HepG2 (cell line): ENCODE results near the gene CCDC33. TPM values are rescaled to one million over a fixed set of nuclear protein-coding genes. Genes with fewer than 3 reads are reported as not detected.

Experiments
- ATRX ChIP-seq: sonication (generic); formaldehyde crosslinking; IDR thresholded peaks from 2 replicates; pipeline ENCODE4 v1.4.0; 2020; ENCODE audit warnings: missing genetic modification reagents, borderline replicate concordance
- FOXJ3 ChIP-seq: sonication (generic); formaldehyde crosslinking; IDR thresholded peaks from 2 replicates; pipeline ENCODE4 v1.4.0; 2020; ENCODE audit warnings: missing genetic modification reagents, mild to moderate bottlenecking, borderline replicate concordance
- GTF3A ChIP-seq: sonication (generic); formaldehyde crosslinking; conservative IDR thresholded peaks from 2 replicates; pipeline ENCODE4 v1.4.0; 2020; ENCODE audit warnings: mild to moderate bottlenecking, missing genetic modification reagents
- HIVEP1 ChIP-seq: sonication (generic); formaldehyde crosslinking; IDR thresholded peaks from 2 replicates; pipeline ENCODE4 v1.4.0; 2020; ENCODE audit warnings: mild to moderate bottlenecking, missing genetic modification reagents
- HMG20B ChIP-seq: conservative IDR thresholded peaks from 2 replicates; pipeline ENCODE4 v1.6.1; 2016; ENCODE audit warnings: missing genetic modification reagents, missing compliant biosample characterization
- ISL2 ChIP-seq: sonication (generic); formaldehyde crosslinking; IDR thresholded peaks from 2 replicates; pipeline ENCODE4 v1.5.0; 2020; ENCODE audit warnings: missing genetic modification reagents
- RFX3 ChIP-seq: IDR thresholded peaks from 2 replicates; pipeline ENCODE4 v1.6.1; 2016; ENCODE audit warnings: missing biosample characterization, missing genetic modification reagents
- ZBTB10 ChIP-seq: sonication (generic); formaldehyde crosslinking; IDR thresholded peaks from 2 replicates; pipeline ENCODE4 v1.4.0; 2020; ENCODE audit warnings: missing genetic modification reagents, borderline replicate concordance
- ZMAT3 ChIP-seq: sonication (generic); formaldehyde crosslinking; conservative IDR thresholded peaks from 2 replicates; pipeline ENCODE4 v1.7.0; 2021; ENCODE audit warnings: missing genetic modification reagents
- ZNF264 ChIP-seq: sonication (generic); formaldehyde crosslinking; IDR thresholded peaks from 2 replicates; pipeline ENCODE4 v1.4.0; 2020; ENCODE audit warnings: missing genetic modification reagents
- ZNF326 ChIP-seq: sonication (generic); formaldehyde crosslinking; IDR thresholded peaks from 2 replicates; pipeline ENCODE4 v1.4.0; 2020; ENCODE audit warnings: missing genetic modification reagents, borderline replicate concordance
- ZNF549 ChIP-seq: sonication (generic); formaldehyde crosslinking; IDR thresholded peaks from 2 replicates; pipeline ENCODE4 v1.5.0; 2020; ENCODE audit warnings: missing genetic modification reagents
- ZNF878 ChIP-seq: sonication (generic); formaldehyde crosslinking; IDR thresholded peaks from 2 replicates; pipeline ENCODE4 v1.8.1; 2023; ENCODE audit warnings: mild to moderate bottlenecking, missing genetic modification reagents, moderate library complexity
- ZSCAN12 ChIP-seq: sonication (generic); formaldehyde crosslinking; IDR thresholded peaks from 2 replicates; pipeline ENCODE4 v1.9.0; 2021; ENCODE audit warnings: mild to moderate bottlenecking, missing genetic modification reagents
- ZSCAN21 ChIP-seq: sonication (generic); formaldehyde crosslinking; IDR thresholded peaks from 2 replicates; pipeline ENCODE4 v1.8.0; 2022; ENCODE audit warnings: mild to moderate bottlenecking, missing genetic modification reagents, moderate library complexity, borderline replicate concordance
- ZSCAN22 ChIP-seq: sonication (generic); formaldehyde crosslinking; IDR thresholded peaks from 2 replicates; pipeline ENCODE4 v1.4.0; 2020; ENCODE audit warnings: mild to moderate bottlenecking, missing genetic modification reagents
- polyA plus RNA-seq, 8 experiments: library from polyadenylated mRNA; depleted of rRNA in 3 of 8; stranded (reverse) in 7 of 8; unstranded in 1 of 8; fragments of >200 nt; fragmentation: Illumina TruSeq in 4 of 8; extraction: Trizol in 4 of 8; gene quantifications; 2 replicates each; pipeline versions ENCODE4 v1.2.1 to v1.2.3, GENCODE V29; 2011 to 2016; ENCODE audit warnings: low read depth in 4 of 8, missing spikeins in 1 of 8, mixed read lengths in 1 of 8; ENCODE audit not compliant: insufficient read depth in 1 of 8
- total RNA-seq, 5 experiments: library from RNA; depleted of rRNA; stranded (reverse); fragments of >200 nt; fragmentation: Illumina TruSeq; extraction: Trizol; gene quantifications; 2 replicates each; pipeline ENCODE4 v1.2.3, GENCODE V29; 2016; ENCODE audit warnings: low read depth in 1 of 5
- TF ChIP-seq, protein P1 (sequence below): sonication (generic); formaldehyde crosslinking; IDR thresholded peaks from one replicate; pipeline ENCODE4 v1.5.1; 2020; ENCODE audit warnings: mild to moderate bottlenecking, missing genetic modification reagents; ENCODE audit errors: not compliant biosample characterization
- TF ChIP-seq, protein P2 (sequence below): fragments of 450-650 bp; IDR thresholded peaks from 2 replicates; pipeline ENCODE4 v1.6.1; 2016

CCDC33 gene
- total and polyA plus RNA-seq, 2 of the 13 experiments (the other 11 are each of a cell fraction or from before 2014, with no cell fraction given), result 0.30 TPM; not detected in 1

GRCh38 chr15:74382004-74382816 is 146.1 kb downstream of the CCDC33 start (continued):
- TF ChIP-seq, protein P1, sequence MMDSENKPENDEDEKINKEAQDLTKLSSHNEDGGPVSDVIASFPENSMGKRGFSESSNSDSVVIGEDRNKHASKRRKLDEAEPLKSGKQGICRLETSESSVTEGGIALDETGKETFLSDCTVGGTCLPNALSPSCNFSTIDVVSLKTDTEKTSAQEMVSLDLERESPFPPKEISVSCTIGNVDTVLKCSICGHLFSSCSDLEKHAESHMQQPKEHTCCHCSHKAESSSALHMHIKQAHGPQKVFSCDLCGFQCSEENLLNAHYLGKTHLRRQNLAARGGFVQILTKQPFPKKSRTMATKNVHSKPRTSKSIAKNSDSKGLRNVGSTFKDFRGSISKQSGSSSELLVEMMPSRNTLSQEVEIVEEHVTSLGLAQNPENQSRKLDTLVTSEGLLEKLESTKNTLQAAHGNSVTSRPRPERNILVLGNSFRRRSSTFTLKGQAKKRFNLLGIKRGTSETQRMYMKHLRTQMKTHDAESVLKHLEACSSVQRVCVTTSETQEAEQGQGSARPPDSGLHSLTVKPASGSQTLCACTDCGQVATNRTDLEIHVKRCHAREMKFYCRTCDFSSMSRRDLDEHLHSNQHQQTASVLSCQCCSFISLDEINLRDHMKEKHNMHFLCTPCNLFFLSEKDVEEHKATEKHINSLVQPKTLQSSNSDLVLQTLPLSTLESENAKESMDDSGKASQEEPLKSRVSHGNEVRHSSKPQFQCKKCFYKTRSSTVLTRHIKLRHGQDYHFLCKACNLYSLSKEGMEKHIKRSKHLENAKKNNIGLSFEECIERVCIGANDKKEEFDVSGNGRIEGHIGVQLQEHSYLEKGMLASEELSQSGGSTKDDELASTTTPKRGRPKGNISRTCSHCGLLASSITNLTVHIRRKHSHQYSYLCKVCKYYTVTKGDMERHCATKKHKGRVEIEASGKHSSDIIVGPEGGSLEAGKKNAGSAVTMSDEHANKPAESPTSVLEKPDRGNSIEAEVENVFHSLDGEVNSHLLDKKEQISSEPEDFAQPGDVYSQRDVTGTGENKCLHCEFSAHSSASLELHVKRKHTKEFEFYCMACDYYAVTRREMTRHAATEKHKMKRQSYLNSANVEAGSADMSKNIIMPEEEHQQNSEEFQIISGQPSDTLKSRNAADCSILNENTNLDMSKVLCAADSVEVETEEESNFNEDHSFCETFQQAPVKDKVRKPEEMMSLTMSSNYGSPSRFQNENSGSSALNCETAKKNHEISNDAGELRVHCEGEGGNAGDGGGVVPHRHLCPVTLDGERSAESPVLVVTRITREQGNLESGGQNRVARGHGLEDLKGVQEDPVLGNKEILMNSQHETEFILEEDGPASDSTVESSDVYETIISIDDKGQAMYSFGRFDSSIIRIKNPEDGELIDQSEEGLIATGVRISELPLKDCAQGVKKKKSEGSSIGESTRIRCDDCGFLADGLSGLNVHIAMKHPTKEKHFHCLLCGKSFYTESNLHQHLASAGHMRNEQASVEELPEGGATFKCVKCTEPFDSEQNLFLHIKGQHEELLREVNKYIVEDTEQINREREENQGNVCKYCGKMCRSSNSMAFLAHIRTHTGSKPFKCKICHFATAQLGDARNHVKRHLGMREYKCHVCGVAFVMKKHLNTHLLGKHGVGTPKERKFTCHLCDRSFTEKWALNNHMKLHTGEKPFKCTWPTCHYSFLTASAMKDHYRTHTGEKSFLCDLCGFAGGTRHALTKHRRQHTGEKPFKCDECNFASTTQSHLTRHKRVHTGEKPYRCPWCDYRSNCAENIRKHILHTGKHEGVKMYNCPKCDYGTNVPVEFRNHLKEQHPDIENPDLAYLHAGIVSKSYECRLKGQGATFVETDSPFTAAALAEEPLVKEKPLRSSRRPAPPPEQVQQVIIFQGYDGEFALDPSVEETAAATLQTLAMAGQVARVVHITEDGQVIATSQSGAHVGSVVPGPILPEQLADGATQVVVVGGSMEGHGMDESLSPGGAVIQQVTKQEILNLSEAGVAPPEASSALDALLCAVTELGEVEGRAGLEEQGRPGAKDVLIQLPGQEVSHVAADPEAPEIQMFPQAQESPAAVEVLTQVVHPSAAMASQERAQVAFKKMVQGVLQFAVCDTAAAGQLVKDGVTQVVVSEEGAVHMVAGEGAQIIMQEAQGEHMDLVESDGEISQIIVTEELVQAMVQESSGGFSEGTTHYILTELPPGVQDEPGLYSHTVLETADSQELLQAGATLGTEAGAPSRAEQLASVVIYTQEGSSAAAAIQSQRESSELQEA, result no peak
- TF ChIP-seq RFX3 (CRISPR knock-in tag), result no peak
- peak; percentile 20; the same call in 1 of the 2 replicates for TF ChIP-seq FOXJ3 (CRISPR knock-in tag)
- TF ChIP-seq ZBTB10 (CRISPR knock-in tag), result no peak
- no peak for TF ChIP-seq ZSCAN22 (CRISPR knock-in tag)
- TF ChIP-seq HIVEP1 (CRISPR knock-in tag), result no peak
- no peak for TF ChIP-seq ZNF549 (CRISPR knock-in tag)
- no peak for TF ChIP-seq ATRX (CRISPR knock-in tag)
- no peak; the same call in 1 of the 2 replicates for TF ChIP-seq HMG20B (CRISPR knock-in tag)
- no peak for TF ChIP-seq ZNF264 (CRISPR knock-in tag)
- no peak for TF ChIP-seq ZNF878 (CRISPR knock-in tag)
- TF ChIP-seq ZSCAN12, result no peak
- no peak for TF ChIP-seq ZNF326 (CRISPR knock-in tag)
- 0 out of 2 replicates have a peak, but pooled peaks have one; percentile 24 for TF ChIP-seq ISL2
- TF ChIP-seq GTF3A (CRISPR knock-in tag), result no peak
- no peak for TF ChIP-seq ZMAT3
- TF ChIP-seq, protein P2, sequence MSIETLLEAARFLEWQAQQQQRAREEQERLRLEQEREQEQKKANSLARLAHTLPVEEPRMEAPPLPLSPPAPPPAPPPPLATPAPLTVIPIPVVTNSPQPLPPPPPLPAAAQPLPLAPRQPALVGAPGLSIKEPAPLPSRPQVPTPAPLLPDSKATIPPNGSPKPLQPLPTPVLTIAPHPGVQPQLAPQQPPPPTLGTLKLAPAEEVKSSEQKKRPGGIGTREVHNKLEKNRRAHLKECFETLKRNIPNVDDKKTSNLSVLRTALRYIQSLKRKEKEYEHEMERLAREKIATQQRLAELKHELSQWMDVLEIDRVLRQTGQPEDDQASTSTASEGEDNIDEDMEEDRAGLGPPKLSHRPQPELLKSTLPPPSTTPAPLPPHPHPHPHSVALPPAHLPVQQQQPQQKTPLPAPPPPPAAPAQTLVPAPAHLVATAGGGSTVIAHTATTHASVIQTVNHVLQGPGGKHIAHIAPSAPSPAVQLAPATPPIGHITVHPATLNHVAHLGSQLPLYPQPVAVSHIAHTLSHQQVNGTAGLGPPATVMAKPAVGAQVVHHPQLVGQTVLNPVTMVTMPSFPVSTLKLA, result no peak
- TF ChIP-seq ZSCAN21 (CRISPR knock-in tag), result no peak
